H9 (cell line): ENCODE measurements around the gene PPP1R17. TPM values are rescaled to one million over a fixed set of nuclear protein-coding genes. Genes with fewer than 3 reads are reported as not detected.

Experiments
- DNase-seq: peaks from one replicate; pipeline ENCODE4 v3.0.0-alpha.2; 2017
- H2AFZ ChIP-seq: one replicate; pipeline ENCODE4 v1.6.1; 2013; ENCODE audit warnings: mild to moderate bottlenecking, low read length, control low read depth, moderate library complexity
- H2AK5ac ChIP-seq: 2 replicates; pipeline ENCODE4 v1.6.1; 2013; ENCODE audit warnings: low read length, control low read depth, mixed read lengths; ENCODE audit not compliant: insufficient read length
- H2BK120ac ChIP-seq: one replicate; pipeline ENCODE4 v1.6.1; 2013; ENCODE audit warnings: low read depth, mild to moderate bottlenecking, low read length, control low read depth, inconsistent platforms; ENCODE audit not compliant: poor library complexity, severe bottlenecking
- H2BK12ac ChIP-seq: 2 replicates; pipeline ENCODE4 v1.6.1; 2013; ENCODE audit warnings: low read length, control low read depth, mixed read lengths, low read depth; ENCODE audit not compliant: insufficient read length
- H2BK15ac ChIP-seq: 2 replicates; pipeline ENCODE4 v1.6.1; 2013; ENCODE audit warnings: low read depth, low read length, control low read depth
- H2BK20ac ChIP-seq: one replicate; pipeline ENCODE4 v1.6.1; 2013; ENCODE audit warnings: low read depth, mild to moderate bottlenecking, low read length, control low read depth, inconsistent platforms; ENCODE audit not compliant: poor library complexity, severe bottlenecking
- H2BK5ac ChIP-seq: 2 replicates; pipeline ENCODE4 v1.6.1; 2013; ENCODE audit warnings: low read length, control low read depth, mixed read lengths; ENCODE audit not compliant: insufficient read length
- H3K14ac ChIP-seq: 2 replicates; pipeline ENCODE4 v1.6.1; 2013; ENCODE audit warnings: low read length, control low read depth; ENCODE audit not compliant: insufficient read depth
- H3K18ac ChIP-seq: 2 replicates; pipeline ENCODE4 v1.6.1; 2013; ENCODE audit warnings: low read depth, mild to moderate bottlenecking, mixed read lengths, low read length, control low read depth; ENCODE audit not compliant: insufficient read length
- H3K23ac ChIP-seq: 2 replicates; pipeline ENCODE4 v1.6.1; 2013; ENCODE audit warnings: low read length, control low read depth, mixed read lengths, low read depth; ENCODE audit not compliant: insufficient read length
- H3K23me2 ChIP-seq: 2 replicates; pipeline ENCODE4 v1.6.1; 2013; ENCODE audit warnings: low read depth, mild to moderate bottlenecking, mixed read lengths, low read length, control low read depth; ENCODE audit not compliant: insufficient read length, poor library complexity, severe bottlenecking
- H3K27ac ChIP-seq: 2 replicates; pipeline ENCODE4 v1.5.1; 2013; ENCODE audit warnings: low read length, control low read depth, mixed read lengths, low read depth; ENCODE audit not compliant: insufficient read length
- H3K27me3 ChIP-seq: 2 replicates; pipeline ENCODE4 v1.6.1; 2013; ENCODE audit warnings: low read length, control low read depth, inconsistent platforms; ENCODE audit not compliant: insufficient read depth
- H3K4ac ChIP-seq: 2 replicates; pipeline ENCODE4 v1.6.1; 2013; ENCODE audit warnings: low read depth, mild to moderate bottlenecking, control low read depth, inconsistent platforms, low read length, moderate library complexity
- H3K4me1 ChIP-seq: 2 replicates; pipeline ENCODE4 v1.6.1; 2013; ENCODE audit warnings: low read length, control low read depth, inconsistent platforms; ENCODE audit not compliant: insufficient read depth
- H3K4me2 ChIP-seq: 2 replicates; pipeline ENCODE4 v1.6.1; 2013; ENCODE audit warnings: low read length, control low read depth, mixed read lengths; ENCODE audit not compliant: insufficient read length, insufficient read depth
- H3K56ac ChIP-seq: 2 replicates; pipeline ENCODE4 v1.6.1; 2013; ENCODE audit warnings: low read depth, mild to moderate bottlenecking, mixed read lengths, low read length, control low read depth; ENCODE audit not compliant: insufficient read length
- H3K79me1 ChIP-seq: 2 replicates; pipeline ENCODE4 v1.6.1; 2013; ENCODE audit warnings: low read depth, mild to moderate bottlenecking, moderate library complexity, low read length, control low read depth, inconsistent platforms; ENCODE audit not compliant: insufficient read depth, poor library complexity, severe bottlenecking
- H3K79me2 ChIP-seq: 2 replicates; pipeline ENCODE4 v1.6.1; 2013; ENCODE audit warnings: low read length, control low read depth, inconsistent platforms; ENCODE audit not compliant: insufficient read depth
- H3K9ac ChIP-seq: 2 replicates; pipeline ENCODE4 v1.6.1; 2013; ENCODE audit warnings: low read length, control low read depth, mixed read lengths; ENCODE audit not compliant: insufficient read length; ENCODE audit errors: extremely low read depth
- H3K9me3 ChIP-seq: one replicate; pipeline ENCODE4 v1.6.1; 2013; ENCODE audit warnings: low read depth, low read length, inconsistent platforms; ENCODE audit not compliant: control insufficient read depth
- H3T11ph ChIP-seq: one replicate; pipeline ENCODE4 v1.6.1; 2013; ENCODE audit warnings: mild to moderate bottlenecking, low read length, control low read depth, inconsistent platforms
- H4K20me1 ChIP-seq: one replicate; pipeline ENCODE4 v1.6.1; 2013; ENCODE audit not compliant: control insufficient read depth, insufficient read length, insufficient read depth
- H4K5ac ChIP-seq: 2 replicates; pipeline ENCODE4 v1.6.1; 2013; ENCODE audit warnings: low read depth, mild to moderate bottlenecking, mixed read lengths, low read length, control low read depth; ENCODE audit not compliant: insufficient read length
- H4K8ac ChIP-seq: replicated peaks from 2 replicates; pipeline ENCODE4 v1.6.1; 2013; ENCODE audit warnings: low read length, control low read depth, mixed read lengths, low read depth; ENCODE audit not compliant: insufficient read length
- H4K91ac ChIP-seq: 2 replicates; pipeline ENCODE4 v1.6.1; 2013; ENCODE audit warnings: low read depth, mild to moderate bottlenecking, moderate library complexity, mixed read lengths, low read length, control low read depth; ENCODE audit not compliant: insufficient read length
- H3K27ac Mint-ChIP-seq, 3 experiments: 2 replicates in 2 of 3; 3 replicates in 1 of 3; pipeline ENCODE4 v1.8.0; 2020 to 2021; ENCODE audit warnings: mixed read lengths in 3 of 3, mild to moderate bottlenecking in 1 of 3, moderate library complexity in 1 of 3
- H3K27me3 Mint-ChIP-seq: 2 replicates; pipeline ENCODE4 v1.8.0; 2021; ENCODE audit warnings: low read depth, mild to moderate bottlenecking, moderate library complexity, mixed read lengths
- H3K36me3 Mint-ChIP-seq, 3 experiments: 2 replicates in 2 of 3; 3 replicates in 1 of 3; pipeline ENCODE4 v1.8.0; 2020 to 2021; ENCODE audit warnings: low read depth in 3 of 3, mixed read lengths in 3 of 3; ENCODE audit not compliant: insufficient read depth in 1 of 3
- H3K4me1 Mint-ChIP-seq, 2 experiments: 2 replicates each; pipeline ENCODE4 v1.8.0; 2020; ENCODE audit warnings: mixed read lengths in 2 of 2
- H3K4me3 Mint-ChIP-seq, 2 experiments: 2 replicates in 1 of 2; 3 replicates in 1 of 2; pipeline ENCODE4 v1.8.0; 2020 to 2021; ENCODE audit warnings: mild to moderate bottlenecking in 2 of 2, mixed read lengths in 2 of 2, moderate library complexity in 1 of 2
- H3K9me3 Mint-ChIP-seq, 2 experiments: 2 replicates in 1 of 2; 3 replicates in 1 of 2; pipeline ENCODE4 v1.8.0; 2020; ENCODE audit warnings: mild to moderate bottlenecking in 2 of 2, mixed read lengths in 2 of 2, moderate library complexity in 1 of 2
- WGBS: extraction: QIAGEN DNeasy Blood & Tissue Kit; methylation state at CpG from one replicate; pipeline ENCODE4 v1.1.7; 2013; ENCODE audit warnings: missing lambda C conversion rate, low lambda C conversion rate, mixed read lengths; ENCODE audit not compliant: insufficient read length; ENCODE audit errors: extremely low coverage; 5-methylcytosine and 5-hydroxymethylcytosine counted together
- total RNA-seq: library from RNA; stranded (reverse); gene quantifications from 2 replicates; pipeline ENCODE4 v1.2.1, GENCODE V29; 2021
- TF ChIP-seq, protein P1 (sequence below): fragments of 200-600 bp; sonication (generic); conservative IDR thresholded peaks from 3 replicates; pipeline ENCODE4 v1.8.0; 2021; ENCODE audit warnings: antibody characterized with exemption, mild to moderate bottlenecking

Gene PPP1R17
- total RNA-seq, 1 experiment from 2014 or later, result 1.2 TPM

DNA sequence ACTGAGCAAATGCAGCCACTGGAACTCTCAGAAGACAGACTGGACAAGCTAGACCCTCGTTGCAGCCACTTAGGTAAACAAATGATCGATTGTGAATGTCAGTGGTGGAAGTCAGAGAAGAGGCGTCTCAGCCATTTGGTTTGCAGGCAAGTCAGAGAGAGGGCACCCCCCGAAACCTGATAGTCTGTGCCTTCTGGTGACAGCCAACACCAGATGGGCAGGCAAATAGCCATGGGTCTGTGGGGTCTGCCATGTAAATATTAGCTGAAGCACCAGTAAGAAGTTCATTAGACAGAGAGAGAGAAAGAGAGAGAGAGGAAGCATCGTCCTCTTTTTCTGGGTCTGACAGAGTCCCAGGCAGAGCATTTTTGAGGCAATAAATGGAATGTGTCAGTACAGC lies 5.4 kb downstream of the PPP1R17 start:
- no peak overlapping the region for H3K4me3 Mint-ChIP-seq

More for the DNA sequence above, 5.4 kb downstream of the PPP1R17 start:
- no peak overlapping the region for H2BK20ac ChIP-seq
- no peak overlapping the region for H2AFZ ChIP-seq
- no peak for DNase-seq
- H2BK15ac ChIP-seq, result no peak overlapping the region
- no peak overlapping the region for H4K8ac ChIP-seq
- no CpG with 5 or more reads among the region's 5 CpGs for WGBS
- no peak overlapping the region for H3K27ac ChIP-seq
- no peak overlapping the region for H3K9ac ChIP-seq
- H3K9me3 Mint-ChIP-seq, result no peaks in the 10 kb centered on the region; a peak in 1 of 5 replicates
- H3K27me3 ChIP-seq, result no peaks in the 10 kb centered on the region
- no peaks in the 10 kb centered on the region for H3K79me2 ChIP-seq
- H3K4ac ChIP-seq, result no peak overlapping the region
- no peaks in the 10 kb centered on the region for H3K79me1 ChIP-seq
- H3K18ac ChIP-seq, result no peak overlapping the region
- H3K9me3 ChIP-seq, result no peaks in the 10 kb centered on the region
- no peak overlapping the region for H3T11ph ChIP-seq
- H3K4me2 ChIP-seq, result no peak overlapping the region
- H3K23me2 ChIP-seq, result no peaks in the 10 kb centered on the region
- H3K23ac ChIP-seq, result no peak overlapping the region
- H4K20me1 ChIP-seq, result no peaks in the 10 kb centered on the region
- no peak overlapping the region for H3K56ac ChIP-seq
- peaks cover 29 to 41% of the 10 kb centered on the region in 2 experiments for H3K4me1 Mint-ChIP-seq
- H2BK120ac ChIP-seq, result no peak overlapping the region
- H4K91ac ChIP-seq, result no peak overlapping the region
- H3K4me1 ChIP-seq, result peaks cover 18% of the 10 kb centered on the region; the same call in 1 of the 2 replicates
- H3K27ac Mint-ChIP-seq, result no peak overlapping the region
- H3K36me3 Mint-ChIP-seq, result no peaks in the 10 kb centered on the region; a peak in 1 of 7 replicates
- no peak overlapping the region for H4K5ac ChIP-seq
- TF ChIP-seq, protein P1, sequence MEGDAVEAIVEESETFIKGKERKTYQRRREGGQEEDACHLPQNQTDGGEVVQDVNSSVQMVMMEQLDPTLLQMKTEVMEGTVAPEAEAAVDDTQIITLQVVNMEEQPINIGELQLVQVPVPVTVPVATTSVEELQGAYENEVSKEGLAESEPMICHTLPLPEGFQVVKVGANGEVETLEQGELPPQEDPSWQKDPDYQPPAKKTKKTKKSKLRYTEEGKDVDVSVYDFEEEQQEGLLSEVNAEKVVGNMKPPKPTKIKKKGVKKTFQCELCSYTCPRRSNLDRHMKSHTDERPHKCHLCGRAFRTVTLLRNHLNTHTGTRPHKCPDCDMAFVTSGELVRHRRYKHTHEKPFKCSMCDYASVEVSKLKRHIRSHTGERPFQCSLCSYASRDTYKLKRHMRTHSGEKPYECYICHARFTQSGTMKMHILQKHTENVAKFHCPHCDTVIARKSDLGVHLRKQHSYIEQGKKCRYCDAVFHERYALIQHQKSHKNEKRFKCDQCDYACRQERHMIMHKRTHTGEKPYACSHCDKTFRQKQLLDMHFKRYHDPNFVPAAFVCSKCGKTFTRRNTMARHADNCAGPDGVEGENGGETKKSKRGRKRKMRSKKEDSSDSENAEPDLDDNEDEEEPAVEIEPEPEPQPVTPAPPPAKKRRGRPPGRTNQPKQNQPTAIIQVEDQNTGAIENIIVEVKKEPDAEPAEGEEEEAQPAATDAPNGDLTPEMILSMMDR, result no peak
- H2AK5ac ChIP-seq, result no peak overlapping the region
- peaks cover 10% of the 10 kb centered on the region; the same call in 1 of the 2 replicates for H3K27me3 Mint-ChIP-seq
- no peak overlapping the region for H3K14ac ChIP-seq
- no peak overlapping the region for H2BK12ac ChIP-seq
- H2BK5ac ChIP-seq, result no peak overlapping the region
